ENCODE measurements around the gene NKD2.

Gene NKD2

DNA sequence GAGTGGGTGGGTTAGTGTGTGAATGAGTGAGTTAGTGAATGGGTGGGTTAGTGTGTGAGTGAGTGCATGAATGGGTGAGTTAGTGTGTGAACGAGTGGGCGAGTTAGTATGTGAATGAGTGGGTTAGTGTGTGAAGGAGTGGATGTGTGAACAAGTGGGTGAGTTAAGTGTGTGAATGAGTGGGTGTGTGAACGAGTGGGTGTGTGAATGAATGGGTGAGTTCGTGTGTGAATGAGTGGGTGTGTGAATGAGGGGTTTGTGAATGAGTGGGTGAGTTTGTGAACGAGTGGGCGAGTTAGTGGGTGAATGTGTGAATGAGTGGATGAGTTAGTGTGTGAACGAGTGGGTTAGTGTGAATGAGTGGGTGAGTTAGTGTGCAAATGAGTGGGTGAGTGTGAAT lies 34.0 kb downstream of the NKD2 start:
- Histone ChIP-seq H3K36me3 (ENCODE audit: insufficient read depth, low read length) (no peaks in the 10 kb centered on the region), H3K4me2 (ENCODE audit: low read length) (no peak overlapping the region), H3K4me3 (ENCODE audit: low read length) (no peak overlapping the region), H3K27me3 (ENCODE audit: control insufficient read depth, insufficient read depth, low read length) (no peaks in the 10 kb centered on the region), H3K9ac (ENCODE audit: low read depth, low read length) (no peak overlapping the region), H3K9me3 (replicated peaks; ENCODE audit: low read length) (no peaks in the 10 kb centered on the region), H3K4me1 (ENCODE audit: control insufficient read depth, insufficient read depth, low read length) (no peaks in the 10 kb centered on the region)

DNA sequence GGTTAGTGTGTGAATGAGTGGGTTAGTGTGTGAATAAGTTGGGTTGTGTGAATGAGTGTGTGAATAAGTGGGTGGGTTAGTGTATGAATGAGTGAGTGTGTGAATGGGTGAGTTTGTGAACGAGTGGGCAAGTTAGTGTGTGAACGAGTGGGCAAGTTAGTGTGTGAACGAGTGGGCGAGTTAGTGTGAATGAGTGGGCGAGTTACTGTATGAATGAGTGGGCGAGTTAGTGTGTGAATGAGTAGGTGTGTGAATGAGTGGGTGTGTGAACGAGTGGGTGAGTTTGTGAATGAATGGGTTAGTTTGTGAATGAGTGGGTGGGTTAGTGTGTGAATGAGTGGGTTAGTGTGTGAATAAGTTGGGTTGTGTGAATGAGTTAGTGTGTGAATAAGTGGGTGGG lies 34.7 kb downstream of the NKD2 start:
- no peak overlapping the region for H3K4me2 ChIP-seq (ENCODE audit: low read length)
- no peaks in the 10 kb centered on the region for H3K9me3 ChIP-seq (replicated peaks; ENCODE audit: low read length)
- H3K9ac ChIP-seq (ENCODE audit: low read depth, low read length) = no peak overlapping the region
- H3K27me3 ChIP-seq (ENCODE audit: control insufficient read depth, insufficient read depth, low read length) = no peaks in the 10 kb centered on the region
- no peak overlapping the region for H3K4me3 ChIP-seq (ENCODE audit: low read length)
- no peaks in the 10 kb centered on the region for H3K4me1 ChIP-seq (ENCODE audit: control insufficient read depth, insufficient read depth, low read length)
- no peaks in the 10 kb centered on the region for H3K36me3 ChIP-seq (ENCODE audit: insufficient read depth, low read length)

DNA sequence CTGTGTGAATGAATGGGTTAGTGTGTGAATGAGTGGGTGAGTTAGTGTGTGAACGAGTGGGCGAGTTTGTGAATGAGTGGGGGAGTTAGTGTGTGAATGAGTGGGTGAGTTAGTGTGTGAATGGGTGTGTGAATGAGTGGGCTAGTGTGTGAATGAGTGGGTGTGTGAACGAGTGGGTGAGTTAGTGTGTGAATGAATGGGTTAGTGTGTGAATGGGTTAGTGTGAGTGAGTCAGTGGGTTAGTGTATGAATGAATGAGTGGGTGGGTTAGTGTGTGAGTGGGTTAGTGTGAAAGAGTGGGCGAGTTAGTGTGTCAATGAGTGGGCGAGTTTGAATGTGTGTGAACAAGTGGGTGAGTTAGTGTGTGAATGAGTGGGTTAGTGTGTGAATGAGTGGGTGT lies 35.5 kb downstream of the NKD2 start:
- H3K4me1 ChIP-seq (ENCODE audit: control insufficient read depth, insufficient read depth, low read length) = no peaks in the 10 kb centered on the region
- no peaks in the 10 kb centered on the region for H3K9me3 ChIP-seq (replicated peaks; ENCODE audit: low read length)
- H3K9ac ChIP-seq (ENCODE audit: low read depth, low read length) = no peak overlapping the region
- H3K27me3 ChIP-seq (ENCODE audit: control insufficient read depth, insufficient read depth, low read length) = no peaks in the 10 kb centered on the region
- H3K36me3 ChIP-seq (ENCODE audit: insufficient read depth, low read length) = no peaks in the 10 kb centered on the region
- H3K4me2 ChIP-seq (ENCODE audit: low read length) = no peak overlapping the region
- no peak overlapping the region for H3K4me3 ChIP-seq (ENCODE audit: low read length)

DNA sequence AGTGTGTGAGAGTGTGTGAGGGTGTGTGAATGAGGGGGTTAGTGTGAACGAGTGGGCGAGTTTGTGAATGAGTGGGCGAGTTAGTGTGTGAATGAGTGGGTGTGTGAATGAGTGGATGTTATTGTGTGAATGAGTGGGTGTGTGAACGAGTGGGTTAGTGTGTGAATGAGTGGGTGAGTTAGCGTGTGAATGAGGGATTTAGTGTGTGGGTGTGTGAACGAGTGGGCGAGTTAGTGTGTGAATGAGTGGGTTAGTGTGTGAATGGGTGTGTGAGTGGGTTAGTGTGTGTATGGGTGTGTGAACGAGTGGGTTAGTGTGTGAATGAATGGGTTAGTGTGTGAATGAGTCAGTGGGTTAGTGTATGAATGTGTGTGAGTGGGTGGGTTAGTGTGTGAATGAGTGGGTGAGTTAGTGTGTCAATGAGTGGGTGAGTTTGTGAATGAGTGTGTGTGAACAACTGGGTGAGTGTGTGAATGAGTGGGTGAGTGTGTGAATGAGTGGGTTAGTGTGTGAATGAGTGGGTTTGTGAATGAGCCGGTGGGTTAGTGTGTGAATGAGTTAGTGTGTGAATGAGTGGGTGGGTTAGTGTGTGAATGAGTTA lies 37.5 kb downstream of the NKD2 start:
- no peak overlapping the region for H3K4me2 ChIP-seq (ENCODE audit: low read length)
- no peaks in the 10 kb centered on the region for H3K9me3 ChIP-seq (replicated peaks; ENCODE audit: low read length)
- no peak overlapping the region for H3K4me3 ChIP-seq (ENCODE audit: low read length)
- H3K9ac ChIP-seq (ENCODE audit: low read depth, low read length) = no peak overlapping the region
- peaks cover 7% of the 10 kb centered on the region for H3K27me3 ChIP-seq (ENCODE audit: control insufficient read depth, insufficient read depth, low read length)
- no peaks in the 10 kb centered on the region for H3K36me3 ChIP-seq (ENCODE audit: insufficient read depth, low read length)
- no peaks in the 10 kb centered on the region for H3K4me1 ChIP-seq (ENCODE audit: control insufficient read depth, insufficient read depth, low read length)

DNA sequence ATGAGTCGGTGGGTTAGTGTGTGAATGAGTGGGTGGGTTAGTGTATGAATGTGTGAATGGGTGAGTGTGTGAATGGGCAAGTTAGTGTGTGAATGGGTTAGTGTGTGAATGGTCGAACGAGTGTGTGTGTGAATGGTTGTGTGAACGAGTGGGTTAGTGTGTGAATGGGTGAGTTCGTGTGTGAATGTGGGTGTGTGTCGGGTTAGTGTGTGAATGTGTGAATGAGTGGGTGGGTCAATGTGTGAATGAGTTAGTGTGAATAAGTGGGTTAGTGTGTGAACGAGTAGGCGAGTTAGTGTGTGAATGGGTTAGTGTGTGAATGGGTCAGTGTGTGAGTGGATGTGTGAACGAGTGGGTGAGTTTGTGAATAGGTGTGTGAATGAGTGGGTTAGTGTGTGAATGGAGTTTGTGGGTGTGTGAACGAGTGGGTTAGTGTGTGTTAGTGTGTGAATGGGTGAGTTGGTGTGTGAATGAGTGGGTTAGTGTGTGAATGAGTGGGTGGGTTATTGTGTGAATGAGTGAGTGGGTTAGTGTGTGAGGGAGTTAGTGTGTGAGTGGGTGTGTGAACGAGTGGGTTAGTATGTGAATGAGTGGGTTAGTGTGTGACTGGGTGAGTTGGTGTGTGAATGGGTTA lies 38.8 kb downstream of the NKD2 start:
- H3K9me3 ChIP-seq (replicated peaks; ENCODE audit: low read length) = no peaks in the 10 kb centered on the region
- no peak overlapping the region for H3K4me3 ChIP-seq (ENCODE audit: low read length)
- no peak overlapping the region for H3K9ac ChIP-seq (ENCODE audit: low read depth, low read length)
- peaks cover 19% of the 10 kb centered on the region for H3K27me3 ChIP-seq (ENCODE audit: control insufficient read depth, insufficient read depth, low read length)
- H3K4me2 ChIP-seq (ENCODE audit: low read length) = no peak overlapping the region
- no peaks in the 10 kb centered on the region for H3K36me3 ChIP-seq (ENCODE audit: insufficient read depth, low read length)
- H3K4me1 ChIP-seq (ENCODE audit: control insufficient read depth, insufficient read depth, low read length) = no peaks in the 10 kb centered on the region

DNA sequence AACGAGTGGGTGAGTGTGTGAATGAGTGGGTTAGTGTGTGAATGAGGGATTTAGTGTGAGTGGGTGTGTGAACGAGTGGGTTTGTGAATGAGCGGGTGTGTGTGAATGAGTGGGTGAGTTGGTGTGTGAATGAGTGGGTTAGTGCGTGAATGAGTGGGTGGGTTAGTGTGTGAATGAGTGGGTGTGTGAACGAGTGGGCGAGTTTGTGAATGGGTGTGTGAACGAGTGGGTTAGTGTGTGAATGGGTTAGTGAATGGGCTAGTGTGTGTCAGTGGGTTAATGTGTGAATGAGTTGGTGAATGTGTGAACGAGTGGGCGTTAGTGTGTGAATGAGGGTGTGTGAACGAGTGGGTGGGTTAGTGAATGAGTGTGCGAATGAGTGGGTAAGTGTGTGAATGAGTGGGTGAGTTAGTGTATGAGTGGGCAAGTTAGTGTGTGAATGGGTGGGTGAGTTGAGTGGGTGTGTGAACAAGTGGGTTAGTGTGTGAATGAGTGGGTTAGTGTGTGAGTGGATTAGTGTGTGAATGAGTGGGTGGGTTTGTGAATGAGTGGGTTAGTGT lies 39.6 kb downstream of the NKD2 start:
- Histone ChIP-seq H3K36me3 (ENCODE audit: insufficient read depth, low read length) (no peaks in the 10 kb centered on the region), H3K4me1 (ENCODE audit: control insufficient read depth, insufficient read depth, low read length) (no peaks in the 10 kb centered on the region), H3K4me2 (ENCODE audit: low read length) (no peak overlapping the region), H3K9me3 (replicated peaks; ENCODE audit: low read length) (no peaks in the 10 kb centered on the region), H3K4me3 (ENCODE audit: low read length) (no peak overlapping the region), H3K27me3 (ENCODE audit: control insufficient read depth, insufficient read depth, low read length) (peaks cover 24% of the 10 kb centered on the region), H3K9ac (ENCODE audit: low read depth, low read length) (no peak overlapping the region)

DNA sequence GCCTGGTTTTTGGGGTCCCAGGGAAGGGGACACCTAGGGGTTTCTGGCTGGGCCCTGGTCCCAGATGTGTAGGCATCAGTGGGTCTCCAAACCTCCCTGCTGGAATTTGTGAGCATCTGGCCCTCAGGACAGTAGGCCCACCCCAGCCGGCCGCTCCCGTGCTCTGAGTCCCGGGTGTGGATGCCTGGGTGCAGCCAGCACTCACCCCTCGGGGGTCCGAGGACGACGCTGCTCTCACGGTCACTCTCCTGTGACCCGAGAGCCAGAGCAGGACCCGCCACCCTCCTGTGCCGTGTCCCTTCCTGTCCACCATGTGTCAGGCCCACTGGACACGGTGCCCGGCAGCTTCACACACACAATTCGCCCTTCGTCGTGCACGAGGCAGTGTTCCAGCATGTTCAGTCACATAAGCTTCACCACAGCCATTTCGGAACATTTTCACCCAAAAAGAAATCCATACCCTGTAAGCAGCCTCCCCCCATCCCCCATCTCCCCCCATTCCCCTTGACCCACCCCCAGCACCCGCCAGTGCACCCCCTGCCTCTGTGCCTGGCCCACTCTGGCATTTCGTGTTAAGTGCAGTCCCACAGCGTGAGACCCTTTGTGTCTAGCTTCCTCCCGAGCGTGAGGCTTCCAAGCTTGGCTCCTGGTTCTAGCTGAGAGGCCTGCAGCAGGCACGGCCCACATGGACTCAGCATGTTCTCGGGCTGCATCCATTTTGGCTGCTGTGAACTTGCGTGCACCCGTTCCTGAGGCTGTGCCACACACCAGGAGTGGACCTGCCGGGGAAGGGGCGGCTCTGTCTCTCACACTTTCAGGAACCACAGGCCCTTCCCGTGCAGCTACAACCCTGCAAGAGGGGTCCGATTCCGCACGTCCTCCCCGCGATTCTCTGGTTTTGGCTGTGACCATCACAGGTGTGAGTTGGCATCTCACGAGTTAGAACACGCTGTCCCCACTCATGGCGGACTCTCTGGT lies 40.5 kb downstream of the NKD2 start:
- H3K27me3 ChIP-seq (ENCODE audit: control insufficient read depth, insufficient read depth, low read length) = peaks cover 24% of the 10 kb centered on the region
- H3K4me2 ChIP-seq (ENCODE audit: low read length) = no peak overlapping the region
- H3K9ac ChIP-seq (ENCODE audit: low read depth, low read length) = no peak overlapping the region
- H3K4me3 ChIP-seq (ENCODE audit: low read length) = no peak overlapping the region
- no peaks in the 10 kb centered on the region for H3K9me3 ChIP-seq (replicated peaks; ENCODE audit: low read length)
- H3K4me1 ChIP-seq (ENCODE audit: control insufficient read depth, insufficient read depth, low read length) = no peaks in the 10 kb centered on the region
- H3K36me3 ChIP-seq (ENCODE audit: insufficient read depth, low read length) = no peaks in the 10 kb centered on the region

DNA sequence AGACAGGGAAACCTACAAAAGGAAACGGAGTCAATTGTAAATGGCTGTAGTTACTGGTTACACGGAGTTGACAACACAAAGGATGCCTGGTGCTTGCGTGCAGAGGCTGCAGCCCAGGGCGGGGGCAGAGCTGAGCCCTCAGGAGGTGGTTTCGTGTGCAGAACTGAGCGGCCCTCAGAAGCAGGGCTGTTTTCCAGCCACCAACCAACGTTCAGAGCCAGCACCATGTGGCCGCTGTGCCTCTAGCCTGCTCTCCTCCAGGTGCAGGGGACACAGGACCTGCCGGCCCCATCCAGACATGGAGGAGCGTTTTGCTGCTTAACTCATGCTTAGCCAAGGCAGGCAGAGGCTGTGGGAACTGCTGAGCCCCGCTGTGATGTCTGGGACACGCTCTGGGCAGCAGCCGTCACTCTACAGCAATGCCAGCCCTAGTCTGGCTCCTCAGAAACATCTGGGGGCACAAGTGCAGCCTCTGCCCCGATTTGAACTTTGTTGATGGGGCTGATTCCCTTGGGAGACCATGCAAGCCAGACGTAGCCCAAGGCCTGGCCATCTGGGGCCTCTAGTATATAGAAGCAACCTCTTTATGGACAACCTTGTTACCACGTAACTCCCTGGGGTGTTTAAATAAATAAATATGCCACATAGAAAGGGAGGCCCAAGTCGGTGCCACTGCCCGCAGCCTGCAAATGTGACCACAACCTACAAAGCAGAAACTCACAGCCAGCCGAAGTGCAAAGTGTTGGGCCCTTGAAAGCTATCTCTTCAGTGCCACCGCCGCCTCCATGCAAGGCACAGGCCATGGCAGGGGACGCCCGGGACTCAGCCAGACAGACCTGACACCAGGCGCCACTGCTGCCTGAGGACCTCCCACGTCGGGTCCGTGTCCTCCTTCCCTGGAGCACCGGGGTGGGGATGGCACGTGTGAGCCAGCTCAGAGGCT lies 42.1 kb downstream of the NKD2 start:
- Histone ChIP-seq H3K4me3 (ENCODE audit: low read length) (no peak overlapping the region), H3K4me1 (ENCODE audit: control insufficient read depth, insufficient read depth, low read length) (no peaks in the 10 kb centered on the region), H3K36me3 (ENCODE audit: insufficient read depth, low read length) (no peaks in the 10 kb centered on the region), H3K9me3 (replicated peaks; ENCODE audit: low read length) (no peaks in the 10 kb centered on the region), H3K4me2 (ENCODE audit: low read length) (no peak overlapping the region), H3K9ac (ENCODE audit: low read depth, low read length) (no peak overlapping the region), H3K27me3 (ENCODE audit: control insufficient read depth, insufficient read depth, low read length) (peaks cover 24% of the 10 kb centered on the region)

DNA sequence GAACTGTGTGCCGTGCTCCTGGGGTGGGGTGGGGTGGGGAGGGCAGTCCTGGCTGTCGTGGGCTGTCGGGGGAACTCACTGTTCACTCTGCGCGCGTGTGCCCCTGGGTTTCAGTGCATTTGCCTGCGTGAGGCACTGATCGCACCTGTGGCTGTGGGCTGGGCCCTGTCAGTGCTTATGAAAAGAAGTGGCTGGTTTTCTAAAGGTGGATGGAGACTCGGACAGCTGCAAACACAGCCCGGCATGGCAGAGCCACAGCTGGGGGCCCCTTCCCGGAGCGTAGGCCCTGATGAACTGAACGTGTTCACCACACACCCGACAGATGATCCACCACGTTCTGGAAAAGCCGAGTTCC lies 42.7 kb downstream of the NKD2 start:
- no peaks in the 10 kb centered on the region for H3K4me1 ChIP-seq (ENCODE audit: control insufficient read depth, insufficient read depth, low read length)
- no peaks in the 10 kb centered on the region for H3K36me3 ChIP-seq (ENCODE audit: insufficient read depth, low read length)
- H3K27me3 ChIP-seq (ENCODE audit: control insufficient read depth, insufficient read depth, low read length) = peaks cover 24% of the 10 kb centered on the region
- H3K9ac ChIP-seq (ENCODE audit: low read depth, low read length) = no peak overlapping the region
- H3K4me3 ChIP-seq (ENCODE audit: low read length) = no peak overlapping the region
- H3K4me2 ChIP-seq (ENCODE audit: low read length) = no peak overlapping the region
- H3K9me3 ChIP-seq (replicated peaks; ENCODE audit: low read length) = no peaks in the 10 kb centered on the region

DNA sequence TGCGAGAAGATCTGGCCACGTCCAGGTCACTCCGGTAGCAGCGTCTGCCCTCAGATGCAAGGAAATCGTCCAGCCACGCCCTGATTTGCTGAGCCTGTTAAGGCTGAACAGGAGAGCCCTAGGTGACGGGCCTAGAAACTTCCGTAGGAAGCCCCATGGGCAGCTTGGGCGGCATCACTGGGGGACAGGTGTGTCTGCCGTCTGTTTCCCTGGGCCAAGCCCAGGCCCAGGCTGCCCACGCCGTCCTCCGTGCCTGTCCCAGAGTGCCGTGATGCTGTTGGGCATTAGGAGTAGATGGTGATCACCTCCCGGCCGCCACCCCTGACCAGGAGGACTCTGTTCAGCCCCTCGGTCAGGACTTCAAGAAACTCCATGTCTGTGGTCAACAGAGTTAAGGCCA lies 43.5 kb downstream of the NKD2 start:
- no peak overlapping the region for H3K4me3 ChIP-seq (ENCODE audit: low read length)
- no peaks in the 10 kb centered on the region for H3K9me3 ChIP-seq (replicated peaks; ENCODE audit: low read length)
- H3K4me2 ChIP-seq (ENCODE audit: low read length) = no peak overlapping the region
- H3K9ac ChIP-seq (ENCODE audit: low read depth, low read length) = no peak overlapping the region
- no peaks in the 10 kb centered on the region for H3K4me1 ChIP-seq (ENCODE audit: control insufficient read depth, insufficient read depth, low read length)
- no peaks in the 10 kb centered on the region for H3K36me3 ChIP-seq (ENCODE audit: insufficient read depth, low read length)
- H3K27me3 ChIP-seq (ENCODE audit: control insufficient read depth, insufficient read depth, low read length) = peaks cover 24% of the 10 kb centered on the region
